Lung (tissue), 12 donors: ENCODE data around the gene LMF1. TPM values are rescaled to one million over a fixed set of nuclear protein-coding genes. Genes with fewer than 3 reads are reported as not detected.

ENCODE experiments used
- ATAC-seq: fragments of 200-7000 bp; cut with Tn5 transposase; one replicate; pipeline ENCODE4 v1.9.1; 2020; ENCODE audit warnings: moderate number of reproducible peaks; ENCODE audit not compliant: insufficient read depth, low FRiP score
- DNase-seq, 3 donors: peaks; one replicate each; pipeline ENCODE4 v3.0.0-alpha.2; 2013 to 2017
- H3K27ac ChIP-seq, 2 donors: one replicate each; pipeline ENCODE4 v1.5.1; 2013; ENCODE audit warnings: mild to moderate bottlenecking in 2 of 2, moderate library complexity in 2 of 2, control low read depth in 1 of 2, inconsistent platforms in 1 of 2, low read depth in 1 of 2, low read length in 1 of 2
- H3K27me3 ChIP-seq, 3 donors: one replicate each; pipeline ENCODE4 v1.5.1; 2013; ENCODE audit warnings: low read length in 2 of 3; ENCODE audit not compliant: control insufficient read depth in 3 of 3, insufficient read depth in 3 of 3
- H3K36me3 ChIP-seq, 4 donors: one replicate each; pipeline ENCODE4 v1.5.1; 2013; ENCODE audit warnings: low read length in 4 of 4, mild to moderate bottlenecking in 1 of 4, moderate library complexity in 1 of 4; ENCODE audit not compliant: control insufficient read depth in 4 of 4, insufficient read depth in 4 of 4
- H3K4me1 ChIP-seq, 5 donors: one replicate each; pipeline ENCODE4 v1.5.1; 2013; ENCODE audit warnings: low read length in 5 of 5, mild to moderate bottlenecking in 2 of 5, moderate library complexity in 1 of 5; ENCODE audit not compliant: control insufficient read depth in 5 of 5, insufficient read depth in 5 of 5
- H3K4me3 ChIP-seq: one replicate; pipeline ENCODE4 v1.5.1; 2013; ENCODE audit warnings: mild to moderate bottlenecking, control low read depth, moderate library complexity
- H3K9ac ChIP-seq, 2 donors: one replicate each; pipeline ENCODE4 v1.5.1; 2013; ENCODE audit warnings: low read length in 2 of 2, control low read depth in 1 of 2; ENCODE audit not compliant: insufficient read depth in 1 of 2
- H3K9me3 ChIP-seq, 4 donors: one replicate each; pipeline ENCODE4 v1.5.1; 2013; ENCODE audit warnings: low read length in 3 of 4, mild to moderate bottlenecking in 1 of 4, moderate library complexity in 1 of 4; ENCODE audit not compliant: control insufficient read depth in 4 of 4, insufficient read depth in 3 of 4
- CTCF ChIP-seq: IDR thresholded peaks from 2 replicates; pipeline ENCODE4 v1.5.1; 2012; ENCODE audit warnings: mild to moderate bottlenecking; ENCODE audit errors: control extremely low read depth, extremely low read depth
- WGBS, 2 donors: extraction: QIAGEN DNeasy Blood & Tissue Kit; methylation state at CpG; one replicate each; pipeline ENCODE4 v1.1.7; 2013; 5-methylcytosine and 5-hydroxymethylcytosine counted together
- polyA plus RNA-seq, 2 donors: library from polyadenylated mRNA; stranded (reverse); fragments of 200-250 nt; gene quantifications; one replicate each; pipeline ENCODE4 v1.2.1, GENCODE V29; 2013
- total RNA-seq, 2 donors: library from RNA; depleted of rRNA in 1 of 2; stranded (reverse); fragments of >200 nt in 1 of 2; gene quantifications; one replicate each; pipeline ENCODE4 v1.2.1, GENCODE V29; 2014 to 2021
- donor health status: control.
- donor health status: control.
- donor health status: Bipolar disorder and iron deficiency.
- donor health status: healthy.
- donor health status: DM: yes; HTN: yes; CAD: no.

LMF1 gene
- total and polyA plus RNA-seq, 4 donors, result 9.1 to 23.7 (median 20.6) TPM

GRCh38 chr16:910181-910580 is 60.6 kb downstream of the LMF1 start:
- DNase-seq (no peak), ATAC-seq (no peak)
- no peak for TF ChIP-seq CTCF
- peaks cover 0 to 31% (median 15%) of the 10 kb centered on the region in 4 donors for H3K36me3 ChIP-seq
- WGBS, 2 donors, result 88 to 89% methylated on average over 20 of the region's 20 CpGs
- H3K27ac ChIP-seq, result no peak overlapping the region
- H3K4me3 ChIP-seq, result no peak overlapping the region
- H3K9me3 ChIP-seq, result peaks cover 0 to 6% (median 1%) of the 10 kb centered on the region in 4 donors
- no peak overlapping the region for H3K9ac ChIP-seq
- no peaks in the 10 kb centered on the region for H3K27me3 ChIP-seq
- H3K4me1 ChIP-seq, result no peaks in the 10 kb centered on the region

GRCh38 chr16:909281-910000 is 61.3 kb downstream of the LMF1 start:
- Histone ChIP-seq H3K9me3 (peaks cover 0 to 6% (median 1%) of the 10 kb centered on the region in 4 donors), H3K4me1 (no peaks in the 10 kb centered on the region), H3K9ac (no peak overlapping the region), H3K4me3 (no peak overlapping the region), H3K27me3 (no peaks in the 10 kb centered on the region), H3K27ac (no peak overlapping the region), H3K36me3 (peaks cover 0 to 31% (median 15%) of the 10 kb centered on the region in 4 donors)
- TF ChIP-seq CTCF, result no peak
- ATAC-seq (no peak), DNase-seq (no peak)
- WGBS, 2 donors, result 93 to 97% methylated on average over 45 of the region's 45 CpGs

- DNase-seq, result no peak
- Histone ChIP-seq H3K9me3 (peaks cover 0 to 6% (median 1%) of the 10 kb centered on the region in 4 donors), H3K27me3 (no peaks in the 10 kb centered on the region), H3K27ac (no peak overlapping the region), H3K9ac (no peak overlapping the region), H3K4me1 (no peaks in the 10 kb centered on the region), H3K4me3 (no peak overlapping the region), H3K36me3 (peaks cover 0 to 31% (median 15%) of the 10 kb centered on the region in 4 donors)
- no peak for TF ChIP-seq CTCF
- 96 to 97% methylated on average over 13 to 15 of the region's 15 CpGs for WGBS, 2 donors
- no peak for ATAC-seq
Observed at GRCh38 chr16:908526-909155, 62.1 kb downstream of the LMF1 start.
